ENCODE measurements around the gene FRMD4B.

DNA sequence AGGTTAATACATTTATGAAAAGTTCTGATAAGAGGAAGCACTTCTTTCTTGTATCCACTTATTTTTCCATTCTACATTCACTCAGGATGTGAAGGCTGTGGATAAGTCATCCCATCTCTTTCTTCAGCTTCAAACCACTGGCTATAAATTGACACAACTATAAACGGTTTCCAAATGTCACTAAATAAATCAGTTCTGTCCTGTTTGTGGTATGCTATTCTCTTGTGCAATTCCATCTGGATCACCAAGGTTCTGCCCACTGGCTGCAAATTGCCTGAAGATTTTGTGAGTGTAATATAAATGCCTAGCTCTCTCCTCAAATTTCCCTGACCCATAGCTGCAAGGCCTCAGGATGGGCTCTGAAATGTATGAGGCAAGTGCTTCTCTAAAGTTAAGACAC lies 256.4 kb downstream of the FRMD4B start:
- no peak for TF ChIP-seq SIN3A (IDR thresholded peaks at IDR 0.05; ENCODE audit: borderline replicate concordance, insufficient read depth, low read depth, low read length)
- TF ChIP-seq, protein P1, sequence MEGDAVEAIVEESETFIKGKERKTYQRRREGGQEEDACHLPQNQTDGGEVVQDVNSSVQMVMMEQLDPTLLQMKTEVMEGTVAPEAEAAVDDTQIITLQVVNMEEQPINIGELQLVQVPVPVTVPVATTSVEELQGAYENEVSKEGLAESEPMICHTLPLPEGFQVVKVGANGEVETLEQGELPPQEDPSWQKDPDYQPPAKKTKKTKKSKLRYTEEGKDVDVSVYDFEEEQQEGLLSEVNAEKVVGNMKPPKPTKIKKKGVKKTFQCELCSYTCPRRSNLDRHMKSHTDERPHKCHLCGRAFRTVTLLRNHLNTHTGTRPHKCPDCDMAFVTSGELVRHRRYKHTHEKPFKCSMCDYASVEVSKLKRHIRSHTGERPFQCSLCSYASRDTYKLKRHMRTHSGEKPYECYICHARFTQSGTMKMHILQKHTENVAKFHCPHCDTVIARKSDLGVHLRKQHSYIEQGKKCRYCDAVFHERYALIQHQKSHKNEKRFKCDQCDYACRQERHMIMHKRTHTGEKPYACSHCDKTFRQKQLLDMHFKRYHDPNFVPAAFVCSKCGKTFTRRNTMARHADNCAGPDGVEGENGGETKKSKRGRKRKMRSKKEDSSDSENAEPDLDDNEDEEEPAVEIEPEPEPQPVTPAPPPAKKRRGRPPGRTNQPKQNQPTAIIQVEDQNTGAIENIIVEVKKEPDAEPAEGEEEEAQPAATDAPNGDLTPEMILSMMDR (IDR thresholded peaks at IDR 0.05), result no peak
- no peak for TF ChIP-seq POLR2AphosphoS5 (IDR thresholded peaks at IDR 0.05; ENCODE audit: low read depth, low read length)
